PC-9 (cell line): Measurements from ENCODE around the gene VWA8.

Source experiments
- CTCF ChIP-seq: fragments of 200-600 bp; sonication (generic); conservative IDR thresholded peaks from 2 replicates; pipeline ENCODE4 v1.6.1; 2017; ENCODE audit warnings: mixed run types, antibody characterized with exemption, mild to moderate bottlenecking, moderate library complexity
- EZH2 ChIP-seq: fragments of 200-600 bp; sonication (generic); IDR thresholded peaks from 2 replicates; pipeline ENCODE4 v1.8.0; 2017; ENCODE audit warnings: antibody characterized with exemption, low read depth

GRCh38 chr13:41991936-41992335 is 31.0 kb upstream of the VWA8 start:
- TF ChIP-seq EZH2 = no peak
- no peak for TF ChIP-seq CTCF
